ENCODE data around the gene SH3GL1.

GRCh38 chr19:4369888-4370260 is 30.5 kb downstream of the SH3GL1 start:
- TF ChIP-seq POLR2AphosphoS5 (IDR thresholded peaks at IDR 0.05; ENCODE audit: low read depth), result no peak
- TF ChIP-seq EZH2 (IDR thresholded peaks at IDR 0.05; ENCODE audit: low read depth, unreplicated experiment), result no peak
- peak in 1 of 2 experiments; percentile 74; a peak in 3 of 4 replicates for TF ChIP-seq CTCF (conservative IDR thresholded peaks at IDR 0.05; ENCODE audit: low read depth in 2 of 2)
- TF ChIP-seq, protein P1, sequence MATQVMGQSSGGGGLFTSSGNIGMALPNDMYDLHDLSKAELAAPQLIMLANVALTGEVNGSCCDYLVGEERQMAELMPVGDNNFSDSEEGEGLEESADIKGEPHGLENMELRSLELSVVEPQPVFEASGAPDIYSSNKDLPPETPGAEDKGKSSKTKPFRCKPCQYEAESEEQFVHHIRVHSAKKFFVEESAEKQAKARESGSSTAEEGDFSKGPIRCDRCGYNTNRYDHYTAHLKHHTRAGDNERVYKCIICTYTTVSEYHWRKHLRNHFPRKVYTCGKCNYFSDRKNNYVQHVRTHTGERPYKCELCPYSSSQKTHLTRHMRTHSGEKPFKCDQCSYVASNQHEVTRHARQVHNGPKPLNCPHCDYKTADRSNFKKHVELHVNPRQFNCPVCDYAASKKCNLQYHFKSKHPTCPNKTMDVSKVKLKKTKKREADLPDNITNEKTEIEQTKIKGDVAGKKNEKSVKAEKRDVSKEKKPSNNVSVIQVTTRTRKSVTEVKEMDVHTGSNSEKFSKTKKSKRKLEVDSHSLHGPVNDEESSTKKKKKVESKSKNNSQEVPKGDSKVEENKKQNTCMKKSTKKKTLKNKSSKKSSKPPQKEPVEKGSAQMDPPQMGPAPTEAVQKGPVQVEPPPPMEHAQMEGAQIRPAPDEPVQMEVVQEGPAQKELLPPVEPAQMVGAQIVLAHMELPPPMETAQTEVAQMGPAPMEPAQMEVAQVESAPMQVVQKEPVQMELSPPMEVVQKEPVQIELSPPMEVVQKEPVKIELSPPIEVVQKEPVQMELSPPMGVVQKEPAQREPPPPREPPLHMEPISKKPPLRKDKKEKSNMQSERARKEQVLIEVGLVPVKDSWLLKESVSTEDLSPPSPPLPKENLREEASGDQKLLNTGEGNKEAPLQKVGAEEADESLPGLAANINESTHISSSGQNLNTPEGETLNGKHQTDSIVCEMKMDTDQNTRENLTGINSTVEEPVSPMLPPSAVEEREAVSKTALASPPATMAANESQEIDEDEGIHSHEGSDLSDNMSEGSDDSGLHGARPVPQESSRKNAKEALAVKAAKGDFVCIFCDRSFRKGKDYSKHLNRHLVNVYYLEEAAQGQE (IDR thresholded peaks at IDR 0.05; ENCODE audit: unreplicated experiment), result no peak
- TF ChIP-seq EZH2phosphoT487 (IDR thresholded peaks at IDR 0.05; ENCODE audit: unreplicated experiment), result no peak
- TF ChIP-seq CREB1 (CRISPR knock-in tag; IDR thresholded peaks at IDR 0.05; ENCODE audit: low read depth), result no peak
